ENCODE measurements around the gene SLC6A11.

Gene SLC6A11

GRCh38 chr3:10915376-10915775 lies 99.3 kb downstream of the SLC6A11 start:
- H3K4me3 ChIP-seq (ENCODE audit: low read depth, low read length) = no peak overlapping the region
- DNase-seq (ENCODE audit: low read depth) = no peak
- no peak for TF ChIP-seq CTCF (IDR thresholded peaks at IDR 0.05; ENCODE audit: control insufficient read depth, extremely low read depth, insufficient read depth)

- no peak overlapping the region for H3K4me3 ChIP-seq (ENCODE audit: low read depth, low read length)
- DNase-seq (ENCODE audit: low read depth) = no peak
- TF ChIP-seq CTCF (IDR thresholded peaks at IDR 0.05; ENCODE audit: control insufficient read depth, extremely low read depth, insufficient read depth) = no peak
Observed at GRCh38 chr3:10917176-10917575, 101.1 kb downstream of the SLC6A11 start.

GRCh38 chr3:10918011-10918410 lies 102.0 kb downstream of the SLC6A11 start:
- H3K4me3 ChIP-seq (ENCODE audit: low read depth, low read length) = no peak overlapping the region
- no peak for DNase-seq (ENCODE audit: low read depth)
- TF ChIP-seq CTCF (IDR thresholded peaks at IDR 0.05; ENCODE audit: control insufficient read depth, extremely low read depth, insufficient read depth) = no peak

GRCh38 chr3:10919636-10920035 lies 103.6 kb downstream of the SLC6A11 start:
- no peak for TF ChIP-seq CTCF (IDR thresholded peaks at IDR 0.05; ENCODE audit: control insufficient read depth, extremely low read depth, insufficient read depth)
- DNase-seq (ENCODE audit: low read depth) = no peak

GRCh38 chr3:10925436-10926255 lies 109.6 kb downstream of the SLC6A11 start:
- TF ChIP-seq CTCF (IDR thresholded peaks at IDR 0.05; ENCODE audit: control insufficient read depth, extremely low read depth, insufficient read depth) = no peak
- H3K4me3 ChIP-seq (ENCODE audit: low read depth, low read length) = no peak overlapping the region
- no peak for DNase-seq (ENCODE audit: low read depth)

More at GRCh38 chr3:10919636-10920035, 103.6 kb downstream of the SLC6A11 start:
- no peak overlapping the region for H3K4me3 ChIP-seq (ENCODE audit: low read depth, low read length)

GRCh38 chr3:10926256-10926810 lies 110.3 kb downstream of the SLC6A11 start:
- H3K4me3 ChIP-seq (ENCODE audit: low read depth, low read length) = no peak overlapping the region
- TF ChIP-seq CTCF (IDR thresholded peaks at IDR 0.05; ENCODE audit: control insufficient read depth, extremely low read depth, insufficient read depth) = no peak
- DNase-seq (ENCODE audit: low read depth) = no peak
